Endothelial cell of umbilical vein (primary cell): ENCODE results near the gene FOSL2. TPM values are rescaled to one million over a fixed set of nuclear protein-coding genes. Genes with fewer than 3 reads are reported as not detected.

Experiments used
- BruUV-seq: library from RNA; stranded (reverse); fragments of 400-500 nt; replicated peaks from 2 replicates; lab custom pipeline; 2021; lab: Mats Ljungman, UMichigan
- CTCF ChIA-PET: fragments of 300-600, 350-600 bp; sonication (Branson Sonifier 250); formaldehyde crosslinking; loops from one replicate; lab custom pipeline; 2021; ENCODE audit warnings: antibody characterized with exemption, inconsistent platforms; lab: Charles Lee
- POLR2A ChIA-PET: fragments of 300-600, 350-600 bp; sonication (Branson Sonifier 250); formaldehyde crosslinking; loops from one replicate; lab custom pipeline; 2021; ENCODE audit warnings: antibody characterized with exemption, inconsistent platforms; lab: Charles Lee
- DNase-seq: peaks from one replicate; pipeline ENCODE4 v3.0.0-alpha.2; 2011; ENCODE audit warnings: low read depth, low spot score
- FAIRE-seq: peaks from 2 replicates; lab custom pipeline; 2011; peaks lifted over from hg19 to GRCh38; lab: Jason Lieb, UNC
- H2AFZ ChIP-seq: 2 replicates; pipeline ENCODE4 v1.6.0; 2012; ENCODE audit warnings: low read depth, low read length, control low read depth, inconsistent platforms
- H3K27ac ChIP-seq: 2 replicates; pipeline ENCODE4 v1.5.1; 2011; ENCODE audit warnings: low read depth, mild to moderate bottlenecking, control low read depth, low read length, moderate library complexity; ENCODE audit not compliant: insufficient read depth
- H3K27me3 ChIP-seq, 2 experiments: 2 replicates each; pipeline versions ENCODE4 v1.6.0 to v1.6.1; 2011; ENCODE audit warnings: low read length in 2 of 2, mixed read lengths in 1 of 2; ENCODE audit not compliant: control insufficient read depth in 2 of 2, insufficient read depth in 2 of 2
- H3K36me3 ChIP-seq, 2 experiments: 2 replicates in 1 of 2; 3 replicates in 1 of 2; pipeline ENCODE4 v1.5.1; 2011; ENCODE audit warnings: low read length in 2 of 2, mild to moderate bottlenecking in 1 of 2, moderate library complexity in 1 of 2; ENCODE audit not compliant: control insufficient read depth in 2 of 2, insufficient read depth in 2 of 2; ENCODE audit errors: extremely low read depth in 1 of 2
- H3K4me1 ChIP-seq: 3 replicates; pipeline ENCODE4 v1.5.1; 2011; ENCODE audit warnings: mild to moderate bottlenecking, low read length; ENCODE audit not compliant: control insufficient read depth, insufficient read depth; ENCODE audit errors: extremely low read depth
- H3K4me2 ChIP-seq: 2 replicates; pipeline ENCODE4 v1.6.1; 2011; ENCODE audit warnings: low read length, control low read depth, mixed read lengths; ENCODE audit not compliant: insufficient read depth
- H3K4me3 ChIP-seq, 3 experiments: fragments of 200-600 bp in 1 of 3; sonication (generic), shearing (Covaris generic) in 1 of 3; replicated peaks in 1 of 3; 2 replicates each; pipeline ENCODE4 v1.5.1; 2011 to 2016; ENCODE audit warnings: control low read depth in 3 of 3, low read length in 3 of 3, mild to moderate bottlenecking in 2 of 3, inconsistent platforms in 1 of 3, low read depth in 1 of 3, moderate library complexity in 1 of 3; ENCODE audit not compliant: insufficient read depth in 1 of 3
- H3K79me2 ChIP-seq: 2 replicates; pipeline ENCODE4 v1.6.0; 2012; ENCODE audit warnings: low read length, inconsistent platforms; ENCODE audit not compliant: control insufficient read depth, insufficient read depth
- H3K9ac ChIP-seq: replicated peaks from 2 replicates; pipeline ENCODE3; 2011; ENCODE audit warnings: low read length, control low read depth; ENCODE audit not compliant: insufficient read depth; ENCODE audit errors: extremely low read depth
- H3K9me1 ChIP-seq: replicated peaks from 3 replicates; pipeline ENCODE4 v1.6.0; 2011; ENCODE audit warnings: mild to moderate bottlenecking, low read length; ENCODE audit not compliant: control insufficient read depth, insufficient read depth; ENCODE audit errors: extremely low read depth
- H3K9me3 ChIP-seq: replicated peaks from 2 replicates; pipeline ENCODE4 v1.5.1; 2012; ENCODE audit warnings: low read length, inconsistent platforms; ENCODE audit not compliant: control insufficient read depth, insufficient read depth
- H4K20me1 ChIP-seq: replicated peaks from 2 replicates; pipeline ENCODE3; 2011; ENCODE audit warnings: mild to moderate bottlenecking, low read length; ENCODE audit not compliant: control insufficient read depth, insufficient read depth; ENCODE audit errors: extremely low read depth
- EZH2 ChIP-seq: IDR thresholded peaks from 2 replicates; pipeline ENCODE4 v1.6.1; 2012; ENCODE audit warnings: borderline replicate concordance, low read depth, mild to moderate bottlenecking, moderate library complexity, low read length, inconsistent platforms; ENCODE audit not compliant: severe bottlenecking
- FOS ChIP-seq: IDR thresholded peaks from 2 replicates; pipeline ENCODE4 v1.6.1; 2011; ENCODE audit warnings: mild to moderate bottlenecking, low read length, moderate library complexity, borderline replicate concordance; ENCODE audit not compliant: insufficient read depth
- GATA2 ChIP-seq: IDR thresholded peaks from 2 replicates; pipeline ENCODE4 v1.7.0; 2011; ENCODE audit warnings: low read depth, mild to moderate bottlenecking, moderate library complexity, mixed read lengths, low read length; ENCODE audit not compliant: insufficient read length, insufficient read depth
- JUN ChIP-seq: IDR thresholded peaks from 2 replicates; pipeline ENCODE4 v1.6.1; 2011; ENCODE audit warnings: borderline replicate concordance, low read depth; ENCODE audit not compliant: insufficient read length, insufficient read depth
- MYC ChIP-seq: IDR thresholded peaks from one replicate; pipeline ENCODE4 v1.6.1; 2011; ENCODE audit warnings: mild to moderate bottlenecking, low read depth, low read length
- POLR2AphosphoS5 ChIP-seq: IDR thresholded peaks from 2 replicates; pipeline ENCODE4 v1.6.1; 2012; ENCODE audit warnings: low read depth, mild to moderate bottlenecking, control low read depth, low read length, moderate library complexity; ENCODE audit not compliant: insufficient read depth
- dilution Hi-C: fragments of 300-500 bp; cut with MboI; formaldehyde crosslinking; loops from one replicate; pipeline ENCODE4 v1.15.0; 2019; ENCODE audit warnings: low sequenced_read_pairs; ENCODE audit not compliant: extremely low pct_ligation_motif_present
- intact Hi-C: fragments of 100-400 bp; cut with micrococcal nuclease; formaldehyde crosslinking; loops from one replicate; pipeline ENCODE4 v1.10.0; 2022
- polyA plus RNA-seq, 4 experiments: library from polyadenylated mRNA; depleted of rRNA in 3 of 4; stranded (reverse) in 3 of 4; unstranded in 1 of 4; fragments of >200 nt; gene quantifications; 2 replicates each; pipeline versions ENCODE4 v1.2.1 to v1.2.3, GENCODE V29; 2011 to 2012; ENCODE audit warnings: missing spikeins in 1 of 4
- total RNA-seq: library from RNA; stranded (reverse); gene quantifications from 2 replicates; pipeline ENCODE4 v1.2.3, GENCODE V29; 2021
- TF ChIP-seq, protein P1 (sequence below), 2 donors: IDR thresholded peaks; 1 replicate in 1 of 2; 2 replicates in 1 of 2; pipeline ENCODE4 v1.5.1; 2011; ENCODE audit warnings: low read length in 2 of 2, mild to moderate bottlenecking in 2 of 2, moderate library complexity in 2 of 2, control low read depth in 1 of 2, inconsistent platforms in 1 of 2, low read depth in 1 of 2; ENCODE audit not compliant: insufficient read depth in 1 of 2; ENCODE audit errors: extremely low read depth in 1 of 2
- TF ChIP-seq, protein P2 (sequence below): IDR thresholded peaks from 2 replicates; pipeline ENCODE4 v1.6.1; 2011; ENCODE audit not compliant: insufficient read depth, insufficient read length

The FOSL2 gene
- total and polyA plus RNA-seq, 2 donors (not counting 3 experiments of a cell fraction or from before 2014, with no cell fraction given) = 43.9 to 85.3 TPM

GRCh38 chr2:28346587-28346986 is 46.1 kb upstream of the FOSL2 start:
- intact Hi-C loops (no loop called here), dilution Hi-C loops (no loop called here)
- no TSS peak for BruUV-seq
- FAIRE-seq (no peak), DNase-seq (no peak)
- no peaks in the 10 kb centered on the region for H3K27me3 ChIP-seq
- H3K79me2 ChIP-seq = no peaks in the 10 kb centered on the region
- no peak for TF ChIP-seq MYC
- no peak for TF ChIP-seq FOS
- TF ChIP-seq, protein P1, sequence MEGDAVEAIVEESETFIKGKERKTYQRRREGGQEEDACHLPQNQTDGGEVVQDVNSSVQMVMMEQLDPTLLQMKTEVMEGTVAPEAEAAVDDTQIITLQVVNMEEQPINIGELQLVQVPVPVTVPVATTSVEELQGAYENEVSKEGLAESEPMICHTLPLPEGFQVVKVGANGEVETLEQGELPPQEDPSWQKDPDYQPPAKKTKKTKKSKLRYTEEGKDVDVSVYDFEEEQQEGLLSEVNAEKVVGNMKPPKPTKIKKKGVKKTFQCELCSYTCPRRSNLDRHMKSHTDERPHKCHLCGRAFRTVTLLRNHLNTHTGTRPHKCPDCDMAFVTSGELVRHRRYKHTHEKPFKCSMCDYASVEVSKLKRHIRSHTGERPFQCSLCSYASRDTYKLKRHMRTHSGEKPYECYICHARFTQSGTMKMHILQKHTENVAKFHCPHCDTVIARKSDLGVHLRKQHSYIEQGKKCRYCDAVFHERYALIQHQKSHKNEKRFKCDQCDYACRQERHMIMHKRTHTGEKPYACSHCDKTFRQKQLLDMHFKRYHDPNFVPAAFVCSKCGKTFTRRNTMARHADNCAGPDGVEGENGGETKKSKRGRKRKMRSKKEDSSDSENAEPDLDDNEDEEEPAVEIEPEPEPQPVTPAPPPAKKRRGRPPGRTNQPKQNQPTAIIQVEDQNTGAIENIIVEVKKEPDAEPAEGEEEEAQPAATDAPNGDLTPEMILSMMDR (IDR thresholded peaks at IDR 0.05; ENCODE audit: extremely low read depth in 1 of 2, insufficient read depth in 1 of 2, low read depth in 1 of 2, low read length in 2 of 2) = no peak
- TF ChIP-seq EZH2 = no peak
- no peak for TF ChIP-seq GATA2
- TF ChIP-seq JUN = no peak
- TF ChIP-seq, protein P2, sequence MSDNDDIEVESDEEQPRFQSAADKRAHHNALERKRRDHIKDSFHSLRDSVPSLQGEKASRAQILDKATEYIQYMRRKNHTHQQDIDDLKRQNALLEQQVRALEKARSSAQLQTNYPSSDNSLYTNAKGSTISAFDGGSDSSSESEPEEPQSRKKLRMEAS = no peak
- TF ChIP-seq POLR2AphosphoS5 = no peak
- no peaks in the 10 kb centered on the region for H3K36me3 ChIP-seq
- H3K9ac ChIP-seq = no peak overlapping the region
- no peak overlapping the region for H2AFZ ChIP-seq
- H3K4me3 ChIP-seq = no peak overlapping the region
- H3K27ac ChIP-seq = no peak overlapping the region
- CTCF ChIA-PET = interaction anchor here (0.5 kb wide), 1 partner anchor 332 kb away, joined by 3 read pairs; no protein-coding TSS in a partner anchor
- no peaks in the 10 kb centered on the region for H4K20me1 ChIP-seq
- H3K9me3 ChIP-seq = no peaks in the 10 kb centered on the region
- POLR2A ChIA-PET = no interaction called here
- H3K4me2 ChIP-seq = no peak overlapping the region
- H3K4me1 ChIP-seq = peaks cover 18% of the 10 kb centered on the region
- H3K9me1 ChIP-seq = no peaks in the 10 kb centered on the region
